D721Med (cell line): ENCODE measurements around the gene TMEM131L.
"Not testable (repeated sequence)": the region's sequence is repeated elsewhere in the genome, so short reads cannot be mapped to it uniquely, and the experiment has no call there.

ENCODE experiments used
- DNase-seq: peaks from one replicate; pipeline ENCODE4 v3.0.0; 2011; ENCODE audit warnings: low spot score; ENCODE audit not compliant: insufficient read length
- FAIRE-seq: peaks from 2 replicates; lab custom pipeline; 2011; peaks lifted over from hg19 to GRCh38; lab: Jason Lieb, UNC
- TF ChIP-seq, protein P1 (sequence below): IDR thresholded peaks from 2 replicates; pipeline ENCODE4 v1.5.1; 2012; ENCODE audit warnings: mild to moderate bottlenecking, control low read depth; ENCODE audit not compliant: insufficient read depth; ENCODE audit errors: missing control alignments

TMEM131L gene

GRCh38 chr4:153507310-153508073 is 41.3 kb downstream of the TMEM131L start:
- DNase-seq, result no peak
- TF ChIP-seq, protein P1, sequence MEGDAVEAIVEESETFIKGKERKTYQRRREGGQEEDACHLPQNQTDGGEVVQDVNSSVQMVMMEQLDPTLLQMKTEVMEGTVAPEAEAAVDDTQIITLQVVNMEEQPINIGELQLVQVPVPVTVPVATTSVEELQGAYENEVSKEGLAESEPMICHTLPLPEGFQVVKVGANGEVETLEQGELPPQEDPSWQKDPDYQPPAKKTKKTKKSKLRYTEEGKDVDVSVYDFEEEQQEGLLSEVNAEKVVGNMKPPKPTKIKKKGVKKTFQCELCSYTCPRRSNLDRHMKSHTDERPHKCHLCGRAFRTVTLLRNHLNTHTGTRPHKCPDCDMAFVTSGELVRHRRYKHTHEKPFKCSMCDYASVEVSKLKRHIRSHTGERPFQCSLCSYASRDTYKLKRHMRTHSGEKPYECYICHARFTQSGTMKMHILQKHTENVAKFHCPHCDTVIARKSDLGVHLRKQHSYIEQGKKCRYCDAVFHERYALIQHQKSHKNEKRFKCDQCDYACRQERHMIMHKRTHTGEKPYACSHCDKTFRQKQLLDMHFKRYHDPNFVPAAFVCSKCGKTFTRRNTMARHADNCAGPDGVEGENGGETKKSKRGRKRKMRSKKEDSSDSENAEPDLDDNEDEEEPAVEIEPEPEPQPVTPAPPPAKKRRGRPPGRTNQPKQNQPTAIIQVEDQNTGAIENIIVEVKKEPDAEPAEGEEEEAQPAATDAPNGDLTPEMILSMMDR, result no peak
- FAIRE-seq, result no peak

DNA sequence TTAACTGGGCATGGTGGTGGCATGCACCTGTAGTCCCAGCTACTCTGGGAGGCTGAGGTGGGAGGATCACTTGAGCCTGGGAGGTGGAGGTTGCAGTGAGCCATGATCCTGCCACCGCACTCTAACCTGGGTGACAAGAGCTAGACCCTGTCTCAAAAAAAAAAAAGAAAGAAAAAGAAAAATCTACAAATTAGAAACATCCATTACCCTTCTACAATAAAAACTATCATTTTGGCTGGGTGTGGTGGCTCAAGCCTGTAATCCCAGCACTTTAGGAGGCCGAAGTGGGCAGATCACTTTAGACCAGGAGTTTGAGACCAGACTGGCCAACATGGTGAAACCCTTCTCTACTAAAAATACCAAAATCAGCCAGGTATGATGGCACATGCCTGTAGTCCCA is 43.1 kb downstream of the TMEM131L start:
- not testable (repeated sequence) for FAIRE-seq, DNase-seq

DNA sequence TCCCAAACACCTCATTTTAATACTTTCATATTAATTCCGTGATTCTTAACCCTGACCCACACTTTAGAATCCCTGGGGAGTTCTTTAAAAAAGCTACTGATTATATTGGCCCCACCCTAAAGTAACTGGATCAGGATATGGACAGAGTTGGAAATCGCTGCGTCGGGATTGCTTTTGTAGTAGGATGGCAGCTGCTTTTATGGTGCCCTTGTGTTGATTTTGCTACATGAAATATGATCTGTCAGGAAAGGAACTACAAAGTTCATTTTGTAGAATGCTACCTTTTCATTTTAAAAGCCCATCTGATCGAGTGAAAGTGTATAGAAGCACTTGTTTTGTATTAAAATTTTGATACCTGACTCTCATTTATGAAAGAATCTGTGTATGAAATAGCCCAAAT is 43.6 kb downstream of the TMEM131L start:
- DNase-seq (no peak), FAIRE-seq (no peak)
- TF ChIP-seq, protein P1, result no peak

DNA sequence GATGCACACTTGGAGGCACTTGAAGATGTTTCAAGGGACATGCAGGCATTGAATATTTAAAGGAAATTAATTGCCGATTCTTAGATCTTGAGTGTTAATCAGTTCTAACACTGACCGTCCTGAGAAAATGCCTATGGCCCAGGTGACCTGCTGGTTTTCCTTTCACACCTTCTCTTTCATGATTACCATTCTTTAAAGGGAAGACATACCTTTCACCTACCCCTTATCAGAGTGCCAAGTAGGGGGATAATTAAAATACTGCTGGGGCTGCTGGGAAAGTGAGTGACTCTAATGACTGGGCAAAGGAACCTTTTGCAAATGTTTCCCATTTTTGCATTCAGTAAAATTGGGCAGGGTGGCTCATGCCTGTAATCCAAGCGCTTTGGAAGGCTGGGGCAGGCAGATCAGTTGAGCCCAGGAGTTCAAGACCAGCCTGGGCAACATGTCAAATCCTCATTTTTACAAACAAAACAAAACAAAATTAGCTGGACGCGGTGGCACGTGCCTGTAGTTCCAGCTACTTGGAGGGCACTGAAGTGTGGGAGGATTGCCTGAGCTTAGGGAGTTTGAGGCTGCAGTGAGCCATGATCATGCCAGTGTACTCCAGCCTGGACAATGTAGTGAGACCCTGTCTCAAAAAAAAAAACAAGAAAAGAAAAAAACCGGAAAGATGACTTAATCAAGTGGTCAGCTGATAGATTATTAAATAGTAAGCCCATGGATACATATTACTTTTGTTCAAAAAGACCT is 44.3 kb downstream of the TMEM131L start:
- no peak for DNase-seq
- no peak for FAIRE-seq
- TF ChIP-seq, protein P1, result no peak

GRCh38 chr4:153511104-153511503 is 44.9 kb downstream of the TMEM131L start:
- FAIRE-seq (no peak), DNase-seq (no peak)
- TF ChIP-seq, protein P1, result no peak

DNA sequence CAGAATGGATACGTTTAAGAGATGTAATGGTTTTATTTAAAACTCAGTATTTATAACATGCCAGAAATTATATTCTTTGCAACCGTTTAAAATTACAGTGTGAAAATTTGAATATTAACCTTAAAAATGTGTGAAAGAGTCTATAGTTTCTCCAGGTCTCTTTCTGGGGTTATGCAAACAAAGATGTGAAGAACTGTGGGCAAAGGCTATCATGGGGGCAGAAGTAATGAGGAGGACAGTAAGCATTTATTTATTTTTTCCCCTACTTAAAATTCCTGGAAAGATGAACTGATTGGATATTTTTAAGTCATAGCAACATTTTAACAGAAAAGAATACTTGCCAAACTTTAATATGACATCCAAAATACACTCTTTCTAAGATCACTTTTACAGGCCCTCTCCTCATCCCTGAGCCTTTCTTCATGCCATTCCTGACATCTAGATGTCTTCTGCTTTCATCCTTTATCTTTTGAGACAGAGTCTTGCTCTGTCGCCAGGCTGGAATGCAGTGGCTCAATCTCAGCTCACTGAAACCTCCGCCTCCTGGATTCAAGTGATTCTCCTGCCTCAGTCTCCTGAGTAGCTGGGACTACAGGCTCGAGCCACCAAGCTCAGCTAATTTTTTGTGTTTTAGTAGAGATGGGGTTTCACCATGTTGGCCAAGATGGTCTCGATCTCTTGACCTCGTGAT is 46.1 kb downstream of the TMEM131L start:
- DNase-seq (no peak), FAIRE-seq (no peak)
- TF ChIP-seq, protein P1, result no peak

- DNase-seq (no peak), FAIRE-seq (no peak)
- TF ChIP-seq, protein P1, result no peak
Measured at GRCh38 chr4:153512952-153513500, 46.9 kb downstream of the TMEM131L start.
